Anterior cingulate cortex (tissue), 58 donors: Measurements from ENCODE around the gene SIPA1L3.

Experiments used
- DNase-seq, 58 donors: peaks; one replicate each; lab custom pipeline; 2025; lab: John Stamatoyannopoulos, UW

Gene SIPA1L3

DNA sequence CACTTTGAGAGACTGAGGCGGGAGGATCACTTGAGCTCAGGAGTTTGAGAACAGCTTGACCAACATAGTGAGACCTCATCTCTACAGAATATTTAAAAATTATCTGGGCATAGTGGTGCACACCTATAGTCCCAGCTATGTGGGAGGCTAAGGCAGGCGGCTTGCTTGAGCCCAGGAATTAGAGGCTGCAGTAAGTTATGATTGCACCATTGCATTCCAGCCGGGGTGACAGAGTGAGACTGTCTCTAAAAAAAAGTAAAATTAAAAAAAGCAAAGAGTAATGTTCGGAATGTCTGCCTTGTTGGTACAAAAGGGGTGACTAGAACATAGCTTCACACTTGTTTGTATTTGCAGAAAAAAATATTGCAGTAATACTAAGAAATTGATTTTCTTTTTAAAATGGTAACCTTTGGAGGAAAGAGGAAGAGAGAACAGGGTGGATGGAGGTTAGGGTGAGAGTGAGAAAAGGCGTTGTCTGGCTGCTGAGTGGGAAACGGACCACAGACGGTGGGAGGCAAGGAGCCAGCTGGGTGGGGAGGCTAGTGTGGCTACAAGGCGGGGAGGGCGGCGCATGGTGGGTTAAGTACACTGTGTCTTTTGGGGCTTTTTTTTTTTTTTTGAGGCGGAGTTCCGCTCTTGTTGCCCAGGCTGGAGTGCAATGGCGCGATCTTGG, 339.0 kb downstream of the SIPA1L3 start:
- no peak for DNase-seq

DNA sequence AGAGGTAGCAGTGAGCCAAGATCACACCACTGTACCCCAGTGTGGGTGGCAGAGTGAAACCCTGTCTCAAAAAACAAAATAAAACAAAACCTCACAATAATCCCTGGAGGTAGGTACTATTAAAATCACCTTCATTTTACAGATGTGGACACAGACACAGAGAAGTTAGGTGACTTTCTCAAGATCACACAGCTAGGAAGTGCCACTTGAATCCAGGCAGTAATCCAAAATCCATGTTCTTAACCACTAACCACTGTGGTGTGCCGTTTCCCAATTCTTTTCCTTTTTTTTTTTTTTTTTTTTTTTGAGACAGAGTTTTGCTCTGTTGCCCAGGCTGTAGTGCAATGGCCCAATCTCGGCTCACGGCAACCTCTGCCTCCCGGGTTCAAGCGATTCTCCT, 340.1 kb downstream of the SIPA1L3 start:
- DNase-seq, result no peak

DNA sequence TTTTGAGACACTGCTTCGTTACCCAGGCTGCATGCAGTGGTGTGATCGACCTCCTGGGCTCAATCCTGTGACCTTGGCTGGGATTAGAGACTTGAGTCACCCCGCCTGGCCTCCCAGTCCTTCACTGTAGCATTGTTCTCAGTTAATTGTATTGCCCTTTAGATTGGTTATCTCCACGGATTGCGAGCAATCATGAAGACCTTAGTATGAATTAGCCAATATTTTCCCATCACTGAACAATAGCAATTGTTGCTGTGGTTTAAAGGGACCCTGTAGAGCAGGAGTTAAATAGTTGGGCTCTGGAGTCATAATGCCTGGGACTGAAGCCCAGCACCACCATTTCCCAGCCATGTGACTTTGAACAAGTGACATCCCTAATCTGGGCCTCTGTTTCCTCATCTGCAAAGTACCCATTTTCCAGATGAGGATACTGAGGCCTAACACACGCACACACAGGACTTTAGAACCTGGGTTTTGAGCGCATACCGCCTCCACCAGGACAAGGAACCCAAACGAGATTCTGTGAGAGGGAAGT, 340.8 kb downstream of the SIPA1L3 start:
- DNase-seq, result peak in 17 of 58 donors; percentile 9 to 76 (median 46)

DNA sequence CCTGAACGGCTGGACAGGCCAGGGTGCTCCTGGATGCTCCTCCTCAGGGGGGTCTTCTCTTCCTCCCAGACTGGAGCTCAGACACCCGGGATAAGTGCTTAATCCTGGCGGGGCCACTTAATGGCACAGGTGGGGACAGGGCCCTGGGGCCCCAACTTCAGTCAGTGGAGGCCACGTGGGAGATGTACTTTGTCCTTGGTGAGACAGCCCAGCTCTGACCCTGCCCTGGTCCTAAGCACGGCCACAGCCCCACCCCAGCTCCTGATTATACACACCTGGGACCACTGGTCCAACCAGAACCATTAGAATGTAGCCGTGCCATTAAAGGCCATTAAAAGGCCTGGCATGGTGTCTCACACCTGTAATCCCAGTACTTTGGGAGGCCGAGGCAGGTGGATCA, 341.4 kb downstream of the SIPA1L3 start:
- DNase-seq, result no peak

DNA sequence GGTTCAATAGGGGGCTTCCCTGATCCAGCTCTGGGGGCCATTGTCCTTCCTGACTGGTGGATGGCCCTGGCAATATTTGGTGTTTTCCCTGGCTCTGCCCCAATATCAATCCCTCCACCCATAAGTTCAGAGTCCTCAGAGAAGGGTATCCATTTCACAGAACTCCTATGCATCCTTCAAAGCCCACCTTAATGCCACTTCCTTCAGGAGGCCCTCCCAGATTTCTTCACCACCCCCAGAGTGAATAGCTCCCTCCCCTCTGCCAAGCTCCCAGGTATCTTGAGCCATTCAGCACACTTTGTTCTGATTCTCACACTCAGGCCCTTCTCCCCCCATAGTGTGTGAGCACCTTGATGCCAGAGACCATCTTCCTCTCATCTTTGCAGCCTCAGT, 343.4 kb downstream of the SIPA1L3 start:
- no peak for DNase-seq

DNA sequence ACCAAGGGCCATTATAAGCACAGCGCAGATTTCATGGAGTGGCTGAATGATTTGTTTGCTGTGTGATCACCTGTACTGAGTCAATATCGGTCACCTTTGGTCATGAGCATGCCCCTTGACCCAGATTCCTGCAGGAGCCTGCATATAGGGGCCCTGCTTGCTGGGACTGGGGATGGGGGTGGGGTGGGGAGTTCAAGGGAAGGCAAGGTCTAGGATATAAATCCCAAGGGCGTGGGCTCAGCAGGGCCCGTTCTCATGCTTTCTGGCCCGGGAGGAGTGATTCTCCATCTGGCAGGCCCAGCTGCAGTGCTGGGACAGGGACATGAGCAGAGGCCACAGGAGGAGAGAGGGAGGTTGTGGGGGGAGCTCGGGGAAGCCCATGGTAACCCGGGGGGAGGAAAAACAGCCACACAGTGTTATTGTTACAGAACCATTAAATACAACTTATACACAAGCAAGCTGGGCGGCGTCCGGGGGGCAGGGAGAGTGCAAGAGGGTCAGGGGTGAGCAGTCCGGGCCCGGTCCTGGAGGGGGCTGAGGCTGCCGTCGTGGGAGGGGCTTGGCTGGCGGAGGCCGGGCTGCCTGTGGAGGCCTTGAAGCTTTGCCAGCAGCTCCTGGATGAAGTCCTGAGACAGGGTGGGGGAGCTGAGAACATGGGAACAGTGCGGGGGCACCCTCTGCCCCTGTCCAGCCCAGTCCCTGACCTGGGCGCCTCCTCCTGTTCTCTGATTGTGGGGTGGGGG, 344.0 kb downstream of the SIPA1L3 start:
- DNase-seq, result peak in 49 of 58 donors; percentile 7 to 93 (median 66)

DNA sequence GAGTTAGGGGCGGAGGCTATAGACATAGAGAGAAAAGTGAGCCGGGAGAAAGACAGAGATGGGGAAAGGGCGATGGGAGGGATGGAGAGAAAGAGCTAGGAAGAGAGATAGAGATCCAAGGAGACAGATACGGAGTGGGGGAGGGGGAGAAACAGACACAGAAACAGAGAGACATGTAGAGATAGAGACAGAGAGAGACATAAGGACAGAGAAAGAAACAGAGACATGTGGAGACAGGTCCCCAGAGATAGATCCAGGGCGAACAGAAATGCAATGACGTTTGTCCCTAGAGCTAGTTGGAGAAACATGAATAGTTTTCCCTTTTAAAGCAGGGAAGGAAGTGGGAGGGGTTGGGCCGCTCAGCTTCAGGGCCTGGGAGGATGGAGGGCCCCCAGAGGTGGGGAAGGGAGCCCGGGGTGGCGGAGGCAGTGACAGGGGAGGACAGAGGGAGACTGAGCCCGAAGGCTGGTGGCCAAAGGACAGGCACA, 344.6 kb downstream of the SIPA1L3 start:
- DNase-seq, result peak in 9 of 58 donors; percentile 21 to 68 (median 38)

DNA sequence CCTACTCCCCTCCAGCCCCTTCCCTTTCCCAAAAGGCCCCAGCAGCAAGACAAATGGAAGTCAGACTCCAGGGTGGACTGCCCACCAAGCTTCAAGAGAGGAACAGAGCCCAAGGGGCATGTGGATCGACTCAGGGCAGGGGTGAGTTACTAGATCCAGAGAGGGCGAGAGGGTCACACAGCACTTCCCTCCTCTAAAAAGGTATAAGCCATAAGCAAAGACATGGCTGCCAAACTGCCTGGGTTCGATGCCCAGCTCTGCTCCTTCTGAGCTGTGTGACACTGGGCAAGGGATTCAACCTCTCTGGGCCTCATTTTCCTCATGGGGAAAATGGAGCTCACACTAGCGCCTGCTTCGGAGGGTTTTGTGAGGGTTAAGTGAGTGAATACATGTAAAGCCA, 345.4 kb downstream of the SIPA1L3 start:
- DNase-seq, result no peak

DNA sequence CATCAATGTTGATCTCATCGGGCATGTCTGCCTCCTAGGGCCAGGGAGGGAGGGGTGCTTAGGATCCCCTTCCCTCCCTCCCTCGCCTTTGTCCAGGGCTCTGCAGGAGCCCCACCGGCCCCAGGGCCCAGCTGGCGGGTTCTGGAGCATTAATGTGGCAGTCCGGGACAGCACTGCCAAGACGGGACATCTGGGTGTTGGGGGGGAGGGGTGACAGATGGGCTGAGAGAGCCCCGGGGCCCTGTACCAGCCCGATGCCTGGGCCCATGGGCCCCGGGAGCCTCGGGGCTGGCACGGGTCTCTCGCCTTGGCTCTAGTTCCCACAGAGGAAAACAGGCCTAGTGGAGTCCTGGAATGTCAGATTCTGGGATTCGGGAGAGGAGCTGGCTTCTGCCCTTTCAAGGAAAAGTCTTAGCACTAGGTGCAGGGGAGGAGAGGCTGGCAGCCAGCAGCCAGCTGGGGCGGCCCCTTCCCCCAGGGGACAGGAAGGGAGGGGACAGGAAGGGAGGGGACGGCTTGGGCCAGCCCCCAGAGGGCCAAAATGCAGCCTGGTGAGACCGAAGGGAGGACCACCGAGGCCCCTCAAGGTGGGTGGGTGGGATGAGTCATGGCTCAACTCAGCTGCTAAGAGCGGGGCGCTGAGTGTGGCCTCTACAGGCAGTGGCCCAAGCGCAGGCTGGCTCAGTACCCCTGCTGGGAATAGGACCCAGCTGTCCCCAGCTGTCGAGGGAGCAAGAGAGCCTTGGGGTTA, 346.1 kb downstream of the SIPA1L3 start:
- peak in 54 of 58 donors; percentile 24 to 97 (median 81) for DNase-seq

DNA sequence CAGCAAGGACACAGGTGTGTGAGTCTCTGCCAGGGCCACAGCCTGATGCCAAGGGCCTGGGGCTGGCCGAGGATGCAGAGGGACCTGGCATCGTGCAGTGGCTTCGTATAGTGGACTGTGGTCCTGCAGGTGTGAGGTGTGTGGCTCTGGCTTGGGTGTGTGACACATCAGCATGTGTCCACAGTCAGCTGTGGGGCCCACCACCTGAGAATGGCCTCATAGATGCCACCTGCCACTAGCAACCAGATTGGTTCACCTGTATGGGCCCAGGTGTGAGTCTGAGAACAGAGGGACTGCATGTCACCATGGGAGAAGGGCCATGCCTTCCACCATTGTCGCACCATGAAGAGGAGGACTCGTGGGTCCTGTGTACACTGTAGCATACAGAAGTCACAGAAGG, 346.8 kb downstream of the SIPA1L3 start:
- peak in 3 of 58 donors; percentile 41 to 55 (median 48) for DNase-seq

DNA sequence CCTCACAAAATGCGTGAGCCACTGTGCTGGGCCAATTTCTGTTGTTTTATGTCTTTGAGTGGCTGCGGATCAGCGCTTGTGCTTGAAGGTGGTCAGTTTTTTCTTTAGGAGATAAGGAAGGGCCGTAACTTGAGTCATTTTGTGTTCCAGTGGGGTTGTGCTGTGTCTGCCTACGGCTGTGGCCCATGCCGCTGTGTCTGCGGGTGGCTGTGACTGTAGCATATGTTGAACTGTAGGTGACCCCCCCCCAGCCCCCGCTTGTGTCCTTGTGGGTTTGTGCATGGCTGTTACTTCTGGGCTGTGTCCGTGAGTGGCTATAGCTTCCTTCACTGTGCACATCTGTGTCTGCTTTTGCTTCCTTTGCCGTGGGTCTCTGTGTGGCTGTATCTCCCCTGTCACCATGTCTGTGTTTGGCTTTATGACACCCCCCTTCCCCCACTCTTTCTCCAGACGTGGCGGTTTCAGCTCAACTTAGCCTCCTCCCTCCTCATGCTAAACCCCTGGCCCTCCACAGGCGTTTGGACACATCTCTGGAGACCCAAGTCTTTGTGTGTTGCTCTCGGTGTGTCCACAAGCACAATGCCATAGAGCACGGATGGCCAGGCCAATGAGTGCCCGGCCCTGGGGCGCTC, 348.5 kb downstream of the SIPA1L3 start:
- peak in 17 of 58 donors; percentile 11 to 61 (median 32) for DNase-seq
